ENCODE measurements around the gene NEGR1. TPM values are rescaled to one million over a fixed set of nuclear protein-coding genes. Genes with fewer than 3 reads are reported as not detected.

NEGR1 gene
- total and polyA plus RNA-seq, 2 experiments from 2014 or later, result 0.57 to 0.94 TPM

GRCh38 chr1:71548398-71548890 lies 733.9 kb downstream of the NEGR1 start:
- Histone ChIP-seq H3K36me3 (ENCODE audit: insufficient read depth) (no peaks in the 10 kb centered on the region), H3K27ac (ENCODE audit: low read depth) (no peak overlapping the region), H3K79me2 (replicated peaks; ENCODE audit: insufficient read depth) (no peaks in the 10 kb centered on the region), H3K27me3 (ENCODE audit: insufficient read depth) (no peaks in the 10 kb centered on the region), H2AFZ (no peak overlapping the region), H4K20me1 (replicated peaks; ENCODE audit: insufficient read depth) (no peaks in the 10 kb centered on the region), H3K4me2 (no peak overlapping the region), H3K4me1 (ENCODE audit: insufficient read depth) (no peaks in the 10 kb centered on the region), H3F3A (replicated peaks; ENCODE audit: low read depth) (no peaks in the 10 kb centered on the region), H3K4me3 (no peak overlapping the region), H3K9me2 (ENCODE audit: insufficient read depth) (no peaks in the 10 kb centered on the region)
- no peak overlapping the region for H3K27ac Mint-ChIP-seq
- no peak for ATAC-seq
- H3K27me3 Mint-ChIP-seq (ENCODE audit: insufficient read depth, low read depth, poor library complexity), result no peaks in the 10 kb centered on the region
- no peak for DNase-seq (ENCODE audit: low spot score)
- H3K9me3 Mint-ChIP-seq, result no peaks in the 10 kb centered on the region
- no peak overlapping the region for H3K4me3 Mint-ChIP-seq
- H3K4me1 Mint-ChIP-seq, result no peaks in the 10 kb centered on the region
- no peaks in the 10 kb centered on the region for H3K36me3 Mint-ChIP-seq (ENCODE audit: low read depth)
- TF ChIP-seq STAT1 (IDR thresholded peaks at IDR 0.05; ENCODE audit: unreplicated experiment) (no peak), EZH2phosphoT487 (IDR thresholded peaks at IDR 0.05; ENCODE audit: unreplicated experiment) (no peak), ZNF462 (CRISPR knock-in tag; IDR thresholded peaks at IDR 0.05) (no peak), POLR2AphosphoS5 (IDR thresholded peaks at IDR 0.05; ENCODE audit: low read depth) (no peak), NANOG (IDR thresholded peaks at IDR 0.05; ENCODE audit: borderline replicate concordance) (no peak), REST (IDR thresholded peaks at IDR 0.05; ENCODE audit: unreplicated experiment) (no peak), JUNB (IDR thresholded peaks at IDR 0.05; ENCODE audit: unreplicated experiment) (no peak), CREB1 (CRISPR knock-in tag; IDR thresholded peaks at IDR 0.05; ENCODE audit: low read depth) (no peak), CTCF (conservative IDR thresholded peaks at IDR 0.05; ENCODE audit: low read depth in 2 of 2) (no peak), ETS1 (IDR thresholded peaks at IDR 0.05) (no peak), ZNF331 (CRISPR knock-in tag; IDR thresholded peaks at IDR 0.05; ENCODE audit: low read depth) (no peak), ZNF114 (CRISPR knock-in tag; IDR thresholded peaks at IDR 0.05) (no peak), EZH2 (IDR thresholded peaks at IDR 0.05; ENCODE audit: low read depth, unreplicated experiment) (no peak)

Data from GM23338 (cell line).